Measurements from ENCODE around the gene SLC16A3. TPM values are rescaled to one million over a fixed set of nuclear protein-coding genes. Genes with fewer than 3 reads are reported as not detected.

SLC16A3 gene
- total and polyA plus RNA-seq, 2 of the 8 experiments (the other 6 are each of a cell fraction or from before 2014, with no cell fraction given): 3.8 to 8.7 TPM

DNA sequence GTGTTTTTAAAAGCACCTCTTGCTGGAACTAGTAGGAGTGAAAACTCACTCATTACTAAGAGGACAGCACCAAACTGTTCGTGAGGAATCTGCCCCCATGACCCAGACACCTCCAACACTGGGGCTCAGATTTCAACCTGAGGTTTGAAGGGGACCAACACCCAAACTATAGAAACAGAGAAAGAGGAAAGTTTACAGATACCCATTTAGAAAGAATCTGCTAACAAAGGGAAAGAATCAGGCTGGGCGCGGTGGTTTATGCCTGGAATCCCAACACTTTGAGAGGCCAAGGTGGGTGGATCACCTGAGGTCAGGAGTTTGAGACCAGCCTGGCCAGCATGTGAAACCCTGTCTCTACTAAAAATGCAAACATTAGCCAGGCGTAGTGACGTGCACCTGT, 48.1 kb downstream of the SLC16A3 start:
- H4K91ac ChIP-seq (replicated peaks; ENCODE audit: insufficient read length, low read length): no peak overlapping the region
- no peak overlapping the region for H3K4me3 ChIP-seq (ENCODE audit: extremely low read depth in 1 of 4, insufficient read depth in 2 of 4, low read depth in 3 of 4, low read length in 4 of 4)
- H2BK120ac ChIP-seq (replicated peaks; ENCODE audit: low read depth, low read length): no peak overlapping the region
- H2BK15ac ChIP-seq (ENCODE audit: low read length): no peak overlapping the region
- H3K4me1 ChIP-seq (replicated peaks in 1 of 4; ENCODE audit: control insufficient read depth in 3 of 4, insufficient read depth in 4 of 4, low read length in 3 of 4): peaks cover 0 to 21% (median 7%) of the 10 kb centered on the region in 4 experiments; a peak in 6 of 7 replicates
- CTCF ChIA-PET (ENCODE audit: partially characterized antibody): no interaction called here
- no peak overlapping the region for H2BK20ac ChIP-seq (ENCODE audit: low read length)
- DNase-seq (ENCODE audit: low read depth in 1 of 2, low spot score in 2 of 2) (no peak), FAIRE-seq (no peak)
- H4K8ac ChIP-seq (ENCODE audit: extremely low read depth, insufficient read depth, low read length): no peak overlapping the region
- H3K9ac ChIP-seq (replicated peaks in 1 of 4; ENCODE audit: extremely low read depth in 1 of 4, low read depth in 3 of 4, low read length in 3 of 4): no peak overlapping the region
- no peak overlapping the region for H3K23ac ChIP-seq (ENCODE audit: insufficient read length)
- H2BK12ac ChIP-seq (ENCODE audit: low read depth, low read length): no peak overlapping the region
- H3K14ac ChIP-seq (ENCODE audit: insufficient read length): no peak overlapping the region
- H3K27ac ChIP-seq (ENCODE audit: low read depth, low read length): no peak overlapping the region
- H3K18ac ChIP-seq (ENCODE audit: extremely low read depth, low read length): no peak overlapping the region
- H3K27me3 ChIP-seq (replicated peaks in 1 of 4; ENCODE audit: control insufficient read depth in 3 of 4, extremely low read depth in 1 of 4, insufficient read depth in 3 of 4, low read length in 3 of 4): peaks cover 0 to 5% (median 5%) of the 10 kb centered on the region in 4 experiments; a peak in 3 of 7 replicates
- H4K20me1 ChIP-seq (replicated peaks in 1 of 2; ENCODE audit: control insufficient read depth in 1 of 2, insufficient read depth in 2 of 2, low read length in 2 of 2): peaks cover 0 to 11% of the 10 kb centered on the region in 2 experiments
- H4K5ac ChIP-seq (ENCODE audit: insufficient read length, low read depth, low read length): no peak overlapping the region
- H3K79me1 ChIP-seq (ENCODE audit: low read depth, low read length): peaks cover 3% of the 10 kb centered on the region
- H3K4ac ChIP-seq (replicated peaks; ENCODE audit: insufficient read length, low read depth, low read length): no peak overlapping the region
- TF ChIP-seq CTBP2 (IDR thresholded peaks at IDR 0.05; ENCODE audit: borderline replicate concordance, insufficient read depth, insufficient read length, low read length) (no peak), TCF12 (IDR thresholded peaks at IDR 0.05; ENCODE audit: low read depth, low read length) (no peak)
- H3K56ac ChIP-seq (replicated peaks; ENCODE audit: insufficient read length, low read depth, low read length): no peak overlapping the region
- peaks cover 6 to 8% of the 10 kb centered on the region in 2 experiments for H3K79me2 ChIP-seq (ENCODE audit: control insufficient read depth in 1 of 2, insufficient read depth in 2 of 2, low read length in 2 of 2)
- POLR2A ChIA-PET (ENCODE audit: partially characterized antibody): no interaction called here
- no peak overlapping the region for H2AFZ ChIP-seq (ENCODE audit: low read length)
- H2BK5ac ChIP-seq (ENCODE audit: low read depth, low read length): no peak overlapping the region
- no peaks in the 10 kb centered on the region for H3K9me3 ChIP-seq (ENCODE audit: insufficient read depth in 2 of 2, low read depth in 1 of 2, low read length in 1 of 2)
- H2AK5ac ChIP-seq (ENCODE audit: low read depth, low read length): no peak overlapping the region; the same call in 1 of the 2 replicates
- no peak overlapping the region for H3K4me2 ChIP-seq (ENCODE audit: insufficient read depth in 1 of 2, low read depth in 2 of 2, low read length in 2 of 2)
- 90% methylated on average over 5 of the region's 5 CpGs; no CpG with 5 or more reads in 1 of the 2 experiments for WGBS, 2 experiments (ENCODE audit: extremely low coverage in 1 of 2, insufficient coverage in 1 of 2, insufficient read length in 1 of 2, insufficient replicate concordance in 2 of 2, low coverage in 1 of 2, low lambda C conversion rate in 2 of 2, missing lambda C conversion rate in 1 of 2)
- H3K36me3 ChIP-seq (ENCODE audit: control insufficient read depth in 2 of 4, insufficient read depth in 4 of 4, low read length in 3 of 4): peaks cover 0 to 2% (median 0%) of the 10 kb centered on the region in 4 experiments; a peak in 2 of 8 replicates
- peaks cover 6% of the 10 kb centered on the region for H3K23me2 ChIP-seq (ENCODE audit: low read depth, low read length)

All from H1 (cell line).